ENCODE results near the gene PAX2.

GRCh38 chr10:100784126-100784525 is 38.7 kb downstream of the PAX2 start:
- TF ChIP-seq NFYB (CRISPR knock-in tag; conservative IDR thresholded peaks at IDR 0.05; ENCODE audit: low read depth), result no peak
- TF ChIP-seq CTCF (IDR thresholded peaks at IDR 0.05), result no peak
- no peak for TF ChIP-seq NR2C2 (CRISPR knock-in tag; IDR thresholded peaks at IDR 0.05)
- TF ChIP-seq MLX (CRISPR knock-in tag; IDR thresholded peaks at IDR 0.05), result no peak
- no peak for TF ChIP-seq ZSCAN18 (CRISPR knock-in tag; IDR thresholded peaks at IDR 0.05)
- TF ChIP-seq STAT6 (CRISPR knock-in tag; conservative IDR thresholded peaks at IDR 0.05; ENCODE audit: low read depth), result no peak

Measured in WTC11 (cell line).